Neural cell (in vitro differentiated cells): Measurements from ENCODE around the gene TXNRD3. TPM values are rescaled to one million over a fixed set of nuclear protein-coding genes. Genes with fewer than 3 reads are reported as not detected.

ENCODE experiments used
- H2AFZ ChIP-seq: fragments of 200-600, 300-800 bp; sonication (generic), shearing (Covaris generic); 2 replicates; pipeline ENCODE4 v1.6.0; 2014; ENCODE audit warnings: low read depth, mild to moderate bottlenecking, antibody characterized with exemption, low read length, moderate library complexity
- H3F3A ChIP-seq: fragments of 200-600 bp; shearing (Covaris generic); 2 replicates; pipeline ENCODE4 v1.6.1; 2016; ENCODE audit warnings: mild to moderate bottlenecking, moderate library complexity, mixed read lengths, antibody characterized with exemption, low read length; ENCODE audit not compliant: insufficient read depth, poor library complexity, severe bottlenecking
- H3K27ac ChIP-seq: fragments of 200-600, 300-800 bp; sonication (generic), shearing (Covaris generic); 2 replicates; pipeline ENCODE4 v1.5.1; 2014; ENCODE audit warnings: mild to moderate bottlenecking, low read length, moderate library complexity
- H3K27me3 ChIP-seq: fragments of 300-800, 200-600 bp; sonication (generic), shearing (Covaris generic); 2 replicates; pipeline ENCODE4 v1.6.0; 2014; ENCODE audit warnings: mild to moderate bottlenecking, low read depth, low read length, moderate library complexity; ENCODE audit not compliant: insufficient read depth
- H3K36me3 ChIP-seq: fragments of 300-800, 200-600 bp; sonication (generic), shearing (Covaris generic); 2 replicates; pipeline ENCODE4 v1.5.1; 2014; ENCODE audit warnings: mild to moderate bottlenecking, antibody characterized with exemption, low read length, moderate library complexity; ENCODE audit not compliant: insufficient read depth
- H3K4me2 ChIP-seq: fragments of 300-800, 200-600 bp; sonication (generic), shearing (Covaris generic); 2 replicates; pipeline ENCODE4 v1.6.0; 2014; ENCODE audit warnings: mild to moderate bottlenecking, low read length
- H3K4me3 ChIP-seq: fragments of 300-800, 200-600 bp; sonication (generic), shearing (Covaris generic); 2 replicates; pipeline ENCODE4 v1.5.1; 2014; ENCODE audit warnings: mild to moderate bottlenecking, low read length, moderate library complexity
- H3K79me2 ChIP-seq: fragments of 200-600 bp; shearing (Covaris generic); replicated peaks from 2 replicates; pipeline ENCODE4 v1.6.0; 2014; ENCODE audit warnings: mild to moderate bottlenecking, low read length, moderate library complexity; ENCODE audit not compliant: insufficient read depth
- H3K9ac ChIP-seq: fragments of 300-800, 200-600 bp; sonication (generic), shearing (Covaris generic); 2 replicates; pipeline ENCODE4 v1.6.1; 2016; ENCODE audit warnings: mild to moderate bottlenecking, low read length, mixed read lengths
- H3K9me2 ChIP-seq: fragments of 200-600 bp; shearing (Covaris generic); 2 replicates; pipeline ENCODE4 v1.6.1; 2016; ENCODE audit warnings: mild to moderate bottlenecking, low read length, mixed read lengths; ENCODE audit not compliant: insufficient read depth
- H3K9me3 ChIP-seq: fragments of 200-600, 300-800 bp; sonication (generic), shearing (Covaris generic); 2 replicates; pipeline ENCODE4 v1.6.1; 2016; ENCODE audit warnings: mild to moderate bottlenecking, mixed run types, low read length, moderate library complexity, mixed read lengths
- H4K20me1 ChIP-seq: fragments of 200-600 bp; shearing (Covaris generic); 2 replicates; pipeline ENCODE4 v1.6.1; 2016; ENCODE audit warnings: mild to moderate bottlenecking, mixed run types; ENCODE audit not compliant: insufficient read depth
- CTCF ChIP-seq: fragments of 450-650 bp; IDR thresholded peaks from 2 replicates; pipeline ENCODE4 v1.5.1; 2014; ENCODE audit warnings: antibody characterized with exemption, mild to moderate bottlenecking, moderate library complexity; ENCODE audit not compliant: poor library complexity, severe bottlenecking
- EP300 ChIP-seq: fragments of 450-650 bp; conservative IDR thresholded peaks from 2 replicates; pipeline ENCODE4 v1.6.1; 2014; ENCODE audit warnings: antibody characterized with exemption, mild to moderate bottlenecking, moderate library complexity; ENCODE audit not compliant: poor library complexity, severe bottlenecking
- EZH2 ChIP-seq: fragments of 200-600, 300-800 bp; shearing (Covaris generic), sonication (generic); IDR thresholded peaks from 2 replicates; pipeline ENCODE4 v1.6.1; 2014; ENCODE audit warnings: antibody characterized with exemption, low read length, borderline replicate concordance, mild to moderate bottlenecking; ENCODE audit not compliant: insufficient read depth, poor library complexity, severe bottlenecking
- MXI1 ChIP-seq: fragments of 450-650 bp; conservative IDR thresholded peaks from 2 replicates; pipeline ENCODE4 v1.6.1; 2014; ENCODE audit warnings: antibody characterized with exemption, mild to moderate bottlenecking; ENCODE audit not compliant: poor library complexity, severe bottlenecking
- RAD21 ChIP-seq: fragments of 450-650 bp; conservative IDR thresholded peaks from 2 replicates; pipeline ENCODE4 v1.6.1; 2014; ENCODE audit warnings: antibody characterized with exemption, mild to moderate bottlenecking, moderate library complexity
- REST ChIP-seq: IDR thresholded peaks from 2 replicates; pipeline ENCODE4 v1.6.1; 2012; ENCODE audit warnings: borderline replicate concordance
- SMC3 ChIP-seq: fragments of 450-650 bp; conservative IDR thresholded peaks from 2 replicates; pipeline ENCODE4 v1.6.1; 2014; ENCODE audit warnings: antibody characterized with exemption, mild to moderate bottlenecking, moderate library complexity; ENCODE audit not compliant: poor library complexity
- TAF1 ChIP-seq: IDR thresholded peaks from 2 replicates; pipeline ENCODE4 v1.6.1; 2012; ENCODE audit warnings: low read depth
- polyA plus RNA-seq: library from polyadenylated mRNA; depleted of rRNA; stranded (reverse); fragments of >200 nt; gene quantifications from 2 replicates; pipeline ENCODE4 v1.2.3, GENCODE V29; 2014

The TXNRD3 gene
- polyA plus RNA-seq, 1 donor from 2014 or later: 2.2 TPM

GRCh38 chr3:126665959-126666657, 11.2 kb upstream of the TXNRD3 start:
- Histone ChIP-seq H3K9ac (no peak overlapping the region), H2AFZ (no peak overlapping the region), H4K20me1 (no peaks in the 10 kb centered on the region), H3F3A (no peaks in the 10 kb centered on the region), H3K4me3 (no peak overlapping the region), H3K9me2 (no peaks in the 10 kb centered on the region), H3K36me3 (no peaks in the 10 kb centered on the region), H3K79me2 (no peaks in the 10 kb centered on the region), H3K9me3 (peaks cover 5% of the 10 kb centered on the region), H3K4me2 (no peak overlapping the region), H3K27me3 (no peaks in the 10 kb centered on the region), H3K27ac (no peak overlapping the region)
- no peak for TF ChIP-seq CTCF
- TF ChIP-seq EZH2: no peak
- TF ChIP-seq MXI1: no peak
- TF ChIP-seq REST: no peak
- TF ChIP-seq SMC3: no peak
- no peak for TF ChIP-seq EP300

- no peak overlapping the region for H3K27ac ChIP-seq
- TF ChIP-seq RAD21 (no peak), MXI1 (no peak), SMC3 (no peak), TAF1 (no peak)
- no peak overlapping the region for H3K4me3 ChIP-seq
- H3K36me3 ChIP-seq: no peaks in the 10 kb centered on the region
- H3K79me2 ChIP-seq: no peaks in the 10 kb centered on the region
- peaks cover 6% of the 10 kb centered on the region for H3K9me3 ChIP-seq
- H3K9me2 ChIP-seq: no peaks in the 10 kb centered on the region
- H3K9ac ChIP-seq: no peak overlapping the region
- no peak overlapping the region for H3K4me2 ChIP-seq
- no peaks in the 10 kb centered on the region for H3F3A ChIP-seq
- H4K20me1 ChIP-seq: no peaks in the 10 kb centered on the region
- H2AFZ ChIP-seq: no peak overlapping the region
- H3K27me3 ChIP-seq: no peaks in the 10 kb centered on the region
These were observed 10.5 kb upstream of the TXNRD3 start for GRCh38 chr3:126665221-126665936.
